Stimulated activated CD4-positive, alpha-beta T cell treated with anti-CD3 and anti-CD28 coated beads, Interleukin-1b, Interleukin-23, amount 100 ng/mL, for 1 hour (primary cell): ENCODE results near the gene NUP98.
"Not testable (repeated sequence)": the region's sequence is repeated elsewhere in the genome, so short reads cannot be mapped to it uniquely, and the experiment has no call there.

Experiments used
- DNase-seq, 2 donors: peaks; one replicate each; pipeline ENCODE4 v3.0.0-alpha.2; 2020; ENCODE audit warnings: low read depth in 2 of 2

NUP98 gene

GRCh38 chr11:3671334-3672254 lies 125.8 kb downstream of the NUP98 start, which contains the start of gene CHRNA10:
TSS of gene CHRNA10 (minus strand) at chr11:3671384. CDS start at chr11:3671312, 72 bp downstream.
- DNase-seq: no peak

GRCh38 chr11:3669742-3670183 lies 127.6 kb downstream of the NUP98 start:
- no peak for DNase-seq

- no peak for DNase-seq
These were observed 128.2 kb downstream of the NUP98 start for GRCh38 chr11:3669128-3669527.

GRCh38 chr11:3667149-3668035 lies 130.0 kb downstream of the NUP98 start:
- DNase-seq: no peak

GRCh38 chr11:3666023-3666530 lies 131.3 kb downstream of the NUP98 start:
- DNase-seq: no peak

GRCh38 chr11:3665336-3666022 lies 131.9 kb downstream of the NUP98 start:
- DNase-seq: no peak

- DNase-seq: no peak
These were observed 133.2 kb downstream of the NUP98 start for GRCh38 chr11:3664032-3664630.

GRCh38 chr11:3662856-3663255 lies 134.5 kb downstream of the NUP98 start:
- DNase-seq: no peak

GRCh38 chr11:3660960-3661359 lies 136.4 kb downstream of the NUP98 start:
- DNase-seq: no peak

- no peak for DNase-seq
These were observed 137.5 kb downstream of the NUP98 start for GRCh38 chr11:3659595-3660515.

- no peak for DNase-seq
These were observed 139.1 kb downstream of the NUP98 start for GRCh38 chr11:3658252-3658651.

GRCh38 chr11:3657331-3657730 lies 140.0 kb downstream of the NUP98 start:
- not testable (repeated sequence) for DNase-seq

GRCh38 chr11:3655547-3655946 lies 141.8 kb downstream of the NUP98 start:
- no peak for DNase-seq

- not testable (repeated sequence) for DNase-seq
These were observed 144.8 kb downstream of the NUP98 start for GRCh38 chr11:3652514-3652913.

- not testable (repeated sequence) for DNase-seq
These were observed 148.0 kb downstream of the NUP98 start for GRCh38 chr11:3649374-3649773.

GRCh38 chr11:3648843-3649242 lies 148.5 kb downstream of the NUP98 start:
- not testable (repeated sequence) for DNase-seq

- DNase-seq: no peak
These were observed 151.8 kb downstream of the NUP98 start for GRCh38 chr11:3645552-3645951.

GRCh38 chr11:3644817-3645235 lies 152.5 kb downstream of the NUP98 start, which contains the start of gene ART1:
TSS of gene ART1 (plus strand) at chr11:3645128. CDS start at chr11:3659214, 14,086 bp downstream.
- DNase-seq: no peak

- DNase-seq: not testable (repeated sequence)
These were observed 154.2 kb downstream of the NUP98 start for GRCh38 chr11:3643102-3643546.
